Cardiac muscle cell (in vitro differentiated cells and primary cell): Measurements from ENCODE around the gene SIPA1L2. TPM values are rescaled to one million over a fixed set of nuclear protein-coding genes. Genes with fewer than 3 reads are reported as not detected.

Experiments used
- DNase-seq, 2 donors: peaks; one replicate each; pipeline versions ENCODE4 v3.0.0 to v3.0.0-alpha.2; 2010 to 2017; ENCODE audit warnings: low read depth in 1 of 2, low spot score in 1 of 2
- H3K27ac ChIP-seq: fragments of 200-600 bp; sonication (generic); 2 replicates; pipeline ENCODE4 v1.5.1; 2016
- H3K27me3 ChIP-seq: fragments of 200-600 bp; sonication (generic); 2 replicates; pipeline ENCODE4 v1.6.0; 2016; ENCODE audit warnings: control low read depth
- H3K36me3 ChIP-seq: fragments of 200-600 bp; sonication (generic); 2 replicates; pipeline ENCODE4 v1.5.1; 2016; ENCODE audit warnings: control low read depth
- H3K4me1 ChIP-seq: fragments of 200-600 bp; sonication (generic); 2 replicates; pipeline ENCODE4 v1.8.1; 2017; ENCODE audit warnings: low read depth, mild to moderate bottlenecking, mixed run types
- H3K4me3 ChIP-seq: fragments of 200-600 bp; sonication (generic); 2 replicates; pipeline ENCODE4 v1.5.1; 2016; ENCODE audit warnings: mild to moderate bottlenecking
- H3K9me3 ChIP-seq: fragments of 200-600 bp; sonication (generic); 2 replicates; pipeline ENCODE4 v1.5.1; 2017; ENCODE audit warnings: low read depth, mild to moderate bottlenecking, control low read depth
- polyA plus RNA-seq: library from polyadenylated mRNA; unstranded; fragments of >200 nt; fragmentation: Nextera tagmentation; extraction: Ambion mirVana; gene quantifications from 2 replicates; pipeline ENCODE4 v1.2.1, GENCODE V29; 2016
- total RNA-seq: library from RNA; depleted of rRNA; stranded (reverse); fragments of >200 nt; gene quantifications from 2 replicates; pipeline ENCODE4 v1.2.3, GENCODE V29; 2016
- TF ChIP-seq, protein P1 (sequence below): IDR thresholded peaks from 2 replicates; pipeline ENCODE4 v1.5.1; 2012; ENCODE audit warnings: low read depth, mild to moderate bottlenecking, low read length

SIPA1L2 gene, protein sequence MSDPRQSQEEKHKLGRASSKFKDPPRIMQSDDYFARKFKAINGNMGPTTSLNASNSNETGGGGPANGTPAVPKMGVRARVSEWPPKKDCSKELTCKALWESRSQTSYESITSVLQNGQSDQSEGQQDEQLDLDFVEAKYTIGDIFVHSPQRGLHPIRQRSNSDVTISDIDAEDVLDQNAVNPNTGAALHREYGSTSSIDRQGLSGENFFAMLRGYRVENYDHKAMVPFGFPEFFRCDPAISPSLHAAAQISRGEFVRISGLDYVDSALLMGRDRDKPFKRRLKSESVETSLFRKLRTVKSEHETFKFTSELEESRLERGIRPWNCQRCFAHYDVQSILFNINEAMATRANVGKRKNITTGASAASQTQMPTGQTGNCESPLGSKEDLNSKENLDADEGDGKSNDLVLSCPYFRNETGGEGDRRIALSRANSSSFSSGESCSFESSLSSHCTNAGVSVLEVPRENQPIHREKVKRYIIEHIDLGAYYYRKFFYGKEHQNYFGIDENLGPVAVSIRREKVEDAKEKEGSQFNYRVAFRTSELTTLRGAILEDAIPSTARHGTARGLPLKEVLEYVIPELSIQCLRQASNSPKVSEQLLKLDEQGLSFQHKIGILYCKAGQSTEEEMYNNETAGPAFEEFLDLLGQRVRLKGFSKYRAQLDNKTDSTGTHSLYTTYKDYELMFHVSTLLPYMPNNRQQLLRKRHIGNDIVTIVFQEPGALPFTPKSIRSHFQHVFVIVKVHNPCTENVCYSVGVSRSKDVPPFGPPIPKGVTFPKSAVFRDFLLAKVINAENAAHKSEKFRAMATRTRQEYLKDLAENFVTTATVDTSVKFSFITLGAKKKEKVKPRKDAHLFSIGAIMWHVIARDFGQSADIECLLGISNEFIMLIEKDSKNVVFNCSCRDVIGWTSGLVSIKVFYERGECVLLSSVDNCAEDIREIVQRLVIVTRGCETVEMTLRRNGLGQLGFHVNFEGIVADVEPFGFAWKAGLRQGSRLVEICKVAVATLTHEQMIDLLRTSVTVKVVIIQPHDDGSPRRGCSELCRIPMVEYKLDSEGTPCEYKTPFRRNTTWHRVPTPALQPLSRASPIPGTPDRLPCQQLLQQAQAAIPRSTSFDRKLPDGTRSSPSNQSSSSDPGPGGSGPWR (N-terminal part only)
- 107 and 143 TPM in 2 replicates for total RNA-seq
- polyA plus RNA-seq: 57.1 and 82.1 TPM in 2 replicates

DNA sequence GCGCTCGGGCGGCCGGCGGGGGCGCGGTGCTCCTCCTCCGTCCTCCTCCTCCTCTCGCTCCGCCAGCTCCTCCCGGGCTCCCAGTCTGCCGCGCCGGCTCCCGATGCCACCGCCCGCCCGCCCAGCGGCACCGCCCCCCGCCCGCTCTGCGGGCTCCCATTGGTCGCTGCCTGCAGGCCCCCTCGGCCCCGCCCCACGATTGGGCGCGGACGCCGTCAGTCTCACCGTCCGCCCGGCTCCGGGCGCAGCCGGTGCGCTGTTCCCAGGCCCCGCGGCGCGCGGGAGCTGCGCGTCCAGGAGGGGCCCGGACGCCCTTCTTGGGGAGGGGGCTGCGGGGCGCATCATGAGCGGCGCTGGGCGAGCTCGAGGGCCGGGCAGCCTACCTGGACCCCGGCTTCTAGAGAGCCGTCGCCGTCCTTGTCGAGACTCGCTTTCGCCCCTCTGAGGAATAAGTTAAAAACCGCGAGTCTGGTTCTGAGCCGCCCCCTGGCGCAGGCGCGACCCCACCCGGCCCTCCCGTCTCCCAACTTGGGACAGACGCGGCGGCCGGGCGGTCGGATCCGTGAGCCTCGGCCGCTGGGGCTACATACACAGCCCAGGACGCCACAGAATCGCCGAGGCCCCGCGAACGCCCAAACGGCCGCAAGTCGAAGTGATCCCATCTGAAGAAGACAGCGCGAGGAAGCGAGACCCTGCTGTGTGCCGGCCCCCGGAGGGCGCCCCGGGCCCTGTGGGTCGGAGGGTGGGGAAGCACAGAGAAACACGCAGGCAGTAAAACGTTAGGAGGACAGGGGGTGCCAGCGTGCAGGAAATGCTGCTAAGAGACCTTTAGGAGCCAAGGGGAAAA lies at the start of gene SIPA1L2:
SIPA1L2 (minus strand) TSS at position 87 of the 847 bp plus-strand sequence. CDS start 114,794 bp downstream, outside the sequence.
- Histone ChIP-seq H3K9me3 (no peaks in the 10 kb centered on the region), H3K4me1 (peaks cover 14% of the 10 kb centered on the region), H3K36me3 (no peaks in the 10 kb centered on the region), H3K27ac (peak within 1 kb of the TSS; percentile 87), H3K4me3 (peak within 1 kb of the TSS; percentile 75), H3K27me3 (no peaks in the 10 kb centered on the region)
- TF ChIP-seq, protein P1, sequence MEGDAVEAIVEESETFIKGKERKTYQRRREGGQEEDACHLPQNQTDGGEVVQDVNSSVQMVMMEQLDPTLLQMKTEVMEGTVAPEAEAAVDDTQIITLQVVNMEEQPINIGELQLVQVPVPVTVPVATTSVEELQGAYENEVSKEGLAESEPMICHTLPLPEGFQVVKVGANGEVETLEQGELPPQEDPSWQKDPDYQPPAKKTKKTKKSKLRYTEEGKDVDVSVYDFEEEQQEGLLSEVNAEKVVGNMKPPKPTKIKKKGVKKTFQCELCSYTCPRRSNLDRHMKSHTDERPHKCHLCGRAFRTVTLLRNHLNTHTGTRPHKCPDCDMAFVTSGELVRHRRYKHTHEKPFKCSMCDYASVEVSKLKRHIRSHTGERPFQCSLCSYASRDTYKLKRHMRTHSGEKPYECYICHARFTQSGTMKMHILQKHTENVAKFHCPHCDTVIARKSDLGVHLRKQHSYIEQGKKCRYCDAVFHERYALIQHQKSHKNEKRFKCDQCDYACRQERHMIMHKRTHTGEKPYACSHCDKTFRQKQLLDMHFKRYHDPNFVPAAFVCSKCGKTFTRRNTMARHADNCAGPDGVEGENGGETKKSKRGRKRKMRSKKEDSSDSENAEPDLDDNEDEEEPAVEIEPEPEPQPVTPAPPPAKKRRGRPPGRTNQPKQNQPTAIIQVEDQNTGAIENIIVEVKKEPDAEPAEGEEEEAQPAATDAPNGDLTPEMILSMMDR: peak; percentile 62
- peak; percentile 95 to 97 for DNase-seq

DNA sequence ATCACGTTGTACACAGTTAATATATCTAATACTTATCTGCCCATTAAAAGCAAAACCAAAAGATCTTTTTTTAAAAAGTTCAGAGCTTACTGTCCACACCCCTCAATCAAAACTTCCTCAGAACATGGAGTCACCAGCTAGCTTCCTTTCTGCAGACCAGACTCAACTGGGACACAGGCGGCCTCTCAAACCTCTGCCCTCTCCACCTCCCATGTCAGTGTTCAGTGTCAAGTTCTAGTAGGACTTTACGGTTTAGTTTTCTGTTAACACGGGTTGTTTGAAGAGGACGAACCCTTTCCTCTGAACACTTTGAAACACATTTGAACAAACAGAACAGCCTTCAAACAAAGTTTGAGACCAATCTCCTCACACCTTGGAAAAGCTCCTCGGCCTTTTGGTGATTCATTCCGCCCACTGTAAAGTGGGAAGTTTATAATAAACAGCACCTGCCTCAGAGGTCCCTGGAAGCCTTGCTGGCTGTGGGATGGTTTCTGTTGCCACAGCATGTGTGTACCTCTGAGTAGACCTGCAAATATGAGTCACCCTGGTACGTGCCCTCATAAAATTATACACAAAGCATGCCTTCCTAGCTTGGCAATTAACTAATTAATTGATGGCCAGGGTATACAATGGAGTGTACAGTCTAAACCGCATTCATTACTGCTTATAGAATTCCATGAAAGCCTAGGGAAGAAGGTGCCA lies 48.4 kb upstream of the SIPA1L2 start:
- no peak overlapping the region for H3K27ac ChIP-seq
- TF ChIP-seq, protein P1: no peak
- H3K9me3 ChIP-seq: no peaks in the 10 kb centered on the region
- DNase-seq: no peak
- no peaks in the 10 kb centered on the region for H3K36me3 ChIP-seq
- H3K4me3 ChIP-seq: no peak overlapping the region
- H3K4me1 ChIP-seq: peaks cover 8% of the 10 kb centered on the region
- H3K27me3 ChIP-seq: no peaks in the 10 kb centered on the region

DNA sequence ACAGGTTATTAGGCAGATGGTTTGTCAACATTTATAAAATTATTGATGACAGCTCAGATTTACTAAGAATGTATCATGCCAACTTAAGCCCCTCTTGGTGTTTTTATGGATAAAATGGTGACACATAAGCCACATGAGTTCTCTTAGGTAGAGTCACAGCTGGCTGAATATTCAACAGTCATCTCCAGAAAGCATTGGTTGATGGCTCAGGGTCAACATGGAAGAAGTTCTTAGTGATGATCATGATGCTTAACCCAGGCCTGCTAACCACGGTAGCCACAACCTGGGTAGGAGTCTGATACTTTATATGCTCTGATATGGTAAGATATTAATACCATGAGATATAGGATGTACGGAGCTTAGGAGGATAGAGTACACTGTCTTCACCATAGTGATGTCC lies 46.4 kb upstream of the SIPA1L2 start:
- H3K4me3 ChIP-seq: no peak overlapping the region
- no peaks in the 10 kb centered on the region for H3K36me3 ChIP-seq
- DNase-seq: no peak
- H3K27me3 ChIP-seq: no peaks in the 10 kb centered on the region
- no peak overlapping the region for H3K27ac ChIP-seq
- no peaks in the 10 kb centered on the region for H3K9me3 ChIP-seq
- TF ChIP-seq, protein P1: no peak
- peaks cover 8% of the 10 kb centered on the region for H3K4me1 ChIP-seq

DNA sequence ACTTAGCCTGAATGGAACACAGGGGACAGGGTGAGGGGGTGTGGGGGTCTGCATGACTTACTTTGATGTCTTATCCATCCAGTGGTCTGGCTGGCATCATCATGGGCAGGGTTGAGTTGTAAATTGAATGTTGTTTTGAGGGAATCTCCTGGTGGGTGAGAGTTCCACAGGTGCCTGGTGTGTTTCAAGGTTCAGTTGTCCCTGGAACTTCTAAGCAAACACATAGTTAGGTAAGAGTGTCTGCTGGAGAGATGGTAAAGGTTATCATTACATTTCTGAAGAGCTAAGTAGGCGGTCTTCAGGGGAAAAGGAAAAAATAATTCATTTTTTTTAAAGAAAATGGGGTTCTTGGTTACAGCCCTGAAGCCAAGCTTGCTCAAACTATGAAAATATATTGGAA lies 46.0 kb upstream of the SIPA1L2 start:
- Histone ChIP-seq H3K27me3 (no peaks in the 10 kb centered on the region), H3K36me3 (no peaks in the 10 kb centered on the region), H3K9me3 (no peaks in the 10 kb centered on the region), H3K27ac (peak overlapping the region; percentile 36), H3K4me3 (no peak overlapping the region), H3K4me1 (peaks cover 8% of the 10 kb centered on the region)
- TF ChIP-seq, protein P1: no peak
- DNase-seq: no peak
